ENCODE measurements around the gene PPP2R2C. TPM values are rescaled to one million over a fixed set of nuclear protein-coding genes. Genes with fewer than 3 reads are reported as not detected.

Gene PPP2R2C
- total and polyA plus RNA-seq, 2 donors: 5.4 to 6.4 TPM

DNA sequence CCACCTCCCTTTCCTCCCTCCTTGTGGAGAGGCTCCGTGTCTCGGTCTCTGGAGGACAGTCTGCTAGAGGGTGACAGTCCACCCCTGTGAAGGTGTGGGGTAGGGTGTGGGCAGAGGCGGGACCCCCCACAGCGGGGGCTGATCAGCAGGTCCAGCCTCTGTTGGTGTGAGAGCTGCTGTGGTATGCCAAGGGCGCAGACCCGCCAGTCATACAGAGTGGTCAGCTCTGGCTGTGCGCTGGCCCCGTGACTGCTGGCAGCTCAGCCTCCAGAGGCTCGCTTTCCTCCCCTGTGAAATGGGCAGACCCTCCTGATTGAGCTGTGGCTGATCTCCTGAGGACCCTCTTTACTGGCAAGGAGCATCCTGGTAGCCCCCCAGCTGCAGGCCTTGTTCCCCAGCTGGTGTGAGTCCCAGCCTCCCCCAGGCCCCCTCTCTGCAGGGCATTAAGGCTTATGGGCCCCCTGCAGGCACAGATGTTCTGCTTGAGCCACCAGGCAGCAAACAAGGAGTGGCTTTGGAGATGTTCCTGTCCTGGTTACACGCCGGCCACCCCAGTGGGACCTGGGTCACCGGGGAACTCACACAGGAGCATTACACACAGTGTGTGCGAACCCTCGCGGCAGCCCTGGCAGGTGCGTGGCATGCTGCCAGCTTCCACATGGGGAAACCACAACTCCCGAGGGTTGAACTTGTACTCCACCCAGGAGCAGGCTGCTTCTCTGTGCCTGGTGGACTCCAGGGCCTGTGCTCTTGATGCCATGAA is 76.8 kb downstream of the PPP2R2C start:
- peaks cover 0 to 2% of the 10 kb centered on the region in 2 donors for H3K27me3 ChIP-seq (ENCODE audit: control insufficient read depth in 2 of 2, insufficient read depth in 1 of 2, low read length in 1 of 2)
- no peak overlapping the region for H3K4me3 ChIP-seq (ENCODE audit: low read length in 2 of 2)
- WGBS: 53% methylated on average over 17 of the region's 17 CpGs
- no peaks in the 10 kb centered on the region for H3K36me3 ChIP-seq (ENCODE audit: control insufficient read depth in 2 of 2, insufficient read depth in 2 of 2, low read length in 1 of 2)
- no peaks in the 10 kb centered on the region for H3K9me3 ChIP-seq (ENCODE audit: control insufficient read depth in 2 of 2, insufficient read depth in 1 of 2, low read length in 1 of 2)
- no peak overlapping the region for H3K27ac ChIP-seq (ENCODE audit: low read depth in 1 of 2, low read length in 1 of 2)
- DNase-seq (ENCODE audit: low read depth in 6 of 9, low spot score in 9 of 9): no peak
- H3K4me1 ChIP-seq (ENCODE audit: control insufficient read depth in 2 of 2, insufficient read depth in 2 of 2, low read length in 2 of 2): no peaks in the 10 kb centered on the region

DNA sequence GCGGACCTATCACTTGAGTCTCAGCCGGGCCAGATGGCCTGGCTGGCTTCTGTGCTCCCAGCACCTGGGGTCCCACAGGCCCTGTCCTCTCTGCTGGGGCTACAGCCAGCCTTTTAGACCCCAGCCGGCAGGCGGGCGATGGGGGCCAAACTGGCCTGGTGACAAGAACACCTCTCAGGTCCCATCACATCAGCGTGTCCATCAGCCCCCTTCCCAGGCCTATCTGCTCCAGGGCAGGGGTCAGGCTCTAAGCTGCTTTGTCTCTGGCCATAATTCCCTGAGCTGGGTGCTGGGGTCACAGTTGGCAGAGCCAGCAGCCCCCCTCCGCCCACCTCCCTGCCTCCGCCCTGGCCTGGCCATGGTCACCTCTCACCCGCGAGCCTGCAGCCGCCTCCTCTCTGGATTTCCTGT is 77.7 kb downstream of the PPP2R2C start:
- DNase-seq (ENCODE audit: low read depth in 6 of 9, low spot score in 9 of 9): no peak
- peaks cover 0 to 9% of the 10 kb centered on the region in 2 donors for H3K27me3 ChIP-seq (ENCODE audit: control insufficient read depth in 2 of 2, insufficient read depth in 1 of 2, low read length in 1 of 2)
- no peaks in the 10 kb centered on the region for H3K36me3 ChIP-seq (ENCODE audit: control insufficient read depth in 2 of 2, insufficient read depth in 2 of 2, low read length in 1 of 2)
- no peaks in the 10 kb centered on the region for H3K9me3 ChIP-seq (ENCODE audit: control insufficient read depth in 2 of 2, insufficient read depth in 1 of 2, low read length in 1 of 2)
- WGBS: 95% methylated on average over 11 of the region's 11 CpGs
- H3K4me3 ChIP-seq (ENCODE audit: low read length in 2 of 2): no peak overlapping the region
- H3K27ac ChIP-seq (ENCODE audit: low read depth in 1 of 2, low read length in 1 of 2): no peak overlapping the region
- H3K4me1 ChIP-seq (ENCODE audit: control insufficient read depth in 2 of 2, insufficient read depth in 2 of 2, low read length in 2 of 2): no peaks in the 10 kb centered on the region

DNA sequence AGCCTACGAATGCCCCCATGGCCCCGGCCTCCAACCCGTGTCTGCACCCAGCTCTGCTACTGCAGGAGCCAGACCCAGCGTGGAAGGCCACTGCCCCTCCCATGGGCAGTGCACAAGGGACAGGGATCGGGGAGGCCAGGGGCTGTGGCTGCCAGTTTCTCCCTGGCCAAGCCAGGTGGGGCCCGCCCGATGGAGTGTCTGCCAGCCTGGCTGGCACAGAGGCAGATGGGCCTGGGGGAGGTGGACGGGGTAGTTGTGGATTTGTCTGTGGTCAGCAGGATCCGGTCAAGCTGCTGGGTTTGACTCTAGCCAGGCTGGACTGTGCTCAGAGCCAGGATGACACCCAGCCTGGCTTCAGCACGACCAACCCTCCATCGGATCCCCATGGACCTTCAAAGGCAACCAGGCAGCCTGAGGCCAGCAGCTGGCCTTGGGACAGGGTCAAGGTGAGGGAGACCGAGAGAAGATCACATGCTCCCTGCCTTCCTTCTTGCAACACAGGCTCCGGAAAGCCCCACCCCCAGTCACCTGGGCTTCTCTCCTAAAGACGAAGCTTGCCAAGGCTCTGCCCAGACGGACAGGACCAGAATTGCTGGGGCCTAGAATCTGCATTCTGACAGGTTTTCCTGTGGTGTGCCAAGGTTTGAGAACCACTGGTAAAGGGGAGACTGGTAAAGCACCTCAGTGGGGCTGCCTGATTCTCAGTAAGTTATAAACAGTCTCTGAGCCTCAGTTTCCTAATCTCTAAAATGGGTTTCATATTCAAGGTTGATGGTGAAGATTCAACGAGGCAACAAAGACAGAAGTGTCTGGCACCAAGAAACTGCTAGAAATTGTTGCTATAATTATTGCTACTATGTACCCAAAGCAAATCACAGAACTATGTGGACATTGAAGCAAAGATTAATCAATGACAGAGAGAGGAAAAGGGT is 78.6 kb downstream of the PPP2R2C start:
- Histone ChIP-seq H3K27me3 (ENCODE audit: control insufficient read depth in 2 of 2, insufficient read depth in 1 of 2, low read length in 1 of 2) (peaks cover 0 to 9% of the 10 kb centered on the region in 2 donors), H3K4me1 (ENCODE audit: control insufficient read depth in 2 of 2, insufficient read depth in 2 of 2, low read length in 2 of 2) (no peaks in the 10 kb centered on the region), H3K4me3 (ENCODE audit: low read length in 2 of 2) (no peak overlapping the region), H3K36me3 (ENCODE audit: control insufficient read depth in 2 of 2, insufficient read depth in 2 of 2, low read length in 1 of 2) (no peaks in the 10 kb centered on the region), H3K9me3 (ENCODE audit: control insufficient read depth in 2 of 2, insufficient read depth in 1 of 2, low read length in 1 of 2) (no peaks in the 10 kb centered on the region), H3K27ac (ENCODE audit: low read depth in 1 of 2, low read length in 1 of 2) (no peak overlapping the region)
- 91% methylated on average over 16 of the region's 16 CpGs for WGBS
- DNase-seq (ENCODE audit: low read depth in 6 of 9, low spot score in 9 of 9): no peak

DNA sequence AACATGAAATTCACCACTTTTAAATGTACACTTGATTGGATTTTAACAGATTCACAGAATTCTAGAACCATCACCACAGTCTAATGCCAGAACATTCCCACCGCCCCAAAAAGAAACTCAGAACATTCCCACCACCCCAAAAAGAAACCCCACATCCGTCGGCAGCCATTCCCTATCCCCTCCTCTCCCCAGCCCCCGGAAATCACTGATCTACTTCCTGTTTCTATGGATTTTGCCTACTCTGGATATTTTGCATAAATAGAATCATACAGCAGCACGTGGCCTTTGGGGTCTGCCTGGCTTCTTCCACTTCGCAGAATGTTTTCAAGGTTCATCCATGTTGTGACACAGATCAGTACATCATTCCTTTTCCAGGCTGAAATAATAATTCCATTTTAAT is 79.3 kb downstream of the PPP2R2C start:
- Histone ChIP-seq H3K36me3 (ENCODE audit: control insufficient read depth in 2 of 2, insufficient read depth in 2 of 2, low read length in 1 of 2) (no peaks in the 10 kb centered on the region), H3K4me1 (ENCODE audit: control insufficient read depth in 2 of 2, insufficient read depth in 2 of 2, low read length in 2 of 2) (no peaks in the 10 kb centered on the region), H3K9me3 (ENCODE audit: control insufficient read depth in 2 of 2, insufficient read depth in 1 of 2, low read length in 1 of 2) (no peaks in the 10 kb centered on the region), H3K27me3 (ENCODE audit: control insufficient read depth in 2 of 2, insufficient read depth in 1 of 2, low read length in 1 of 2) (peaks cover 0 to 9% of the 10 kb centered on the region in 2 donors), H3K27ac (ENCODE audit: low read depth in 1 of 2, low read length in 1 of 2) (no peak overlapping the region), H3K4me3 (ENCODE audit: low read length in 2 of 2) (no peak overlapping the region)
- DNase-seq (ENCODE audit: low read depth in 6 of 9, low spot score in 9 of 9): no peak
- WGBS: 70% methylated on average over 6 of the region's 6 CpGs

DNA sequence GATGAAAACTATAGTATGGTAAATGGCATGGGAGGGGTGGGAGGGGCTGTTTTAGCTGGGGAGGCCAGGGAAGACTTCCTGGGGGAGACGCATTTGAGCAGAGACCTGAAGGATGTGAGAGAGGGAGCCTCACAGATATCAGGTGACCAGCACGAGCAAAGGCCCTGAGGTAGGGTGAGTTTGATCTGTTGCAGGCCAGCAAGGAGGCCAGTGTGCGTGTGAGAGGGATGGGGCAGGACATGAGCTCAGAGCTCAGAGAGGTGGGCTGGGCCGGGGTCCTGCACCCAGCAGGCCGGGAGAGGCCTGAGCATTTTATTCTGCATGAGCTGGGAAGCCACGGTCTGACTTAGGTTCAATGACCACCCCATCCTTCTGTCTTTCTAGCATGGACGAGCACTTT is 80.0 kb downstream of the PPP2R2C start:
- peaks cover 0 to 9% of the 10 kb centered on the region in 2 donors for H3K27me3 ChIP-seq (ENCODE audit: control insufficient read depth in 2 of 2, insufficient read depth in 1 of 2, low read length in 1 of 2)

DNA sequence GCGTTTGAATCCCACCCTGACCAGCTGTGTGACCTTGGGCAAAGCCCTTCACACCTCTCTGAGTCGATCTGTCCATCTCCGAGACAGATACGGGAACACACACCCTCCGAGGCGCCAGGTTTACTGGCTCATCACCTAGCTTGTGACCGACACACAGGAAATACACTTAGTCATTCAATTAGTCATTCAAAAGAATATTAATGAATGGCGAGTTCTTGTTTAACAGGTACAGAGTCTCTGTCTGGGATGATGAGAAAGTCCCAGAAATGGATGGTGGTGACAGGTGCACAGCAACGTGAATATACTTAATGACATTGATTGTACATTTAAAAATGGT is 80.6 kb downstream of the PPP2R2C start:
- H3K27me3 ChIP-seq (ENCODE audit: control insufficient read depth in 2 of 2, insufficient read depth in 1 of 2, low read length in 1 of 2): peaks cover 0 to 9% of the 10 kb centered on the region in 2 donors
- 88% methylated on average over 9 of the region's 9 CpGs for WGBS
- no peaks in the 10 kb centered on the region for H3K4me1 ChIP-seq (ENCODE audit: control insufficient read depth in 2 of 2, insufficient read depth in 2 of 2, low read length in 2 of 2)
- H3K4me3 ChIP-seq (ENCODE audit: low read length in 2 of 2): no peak overlapping the region
- no peak for DNase-seq (ENCODE audit: low read depth in 6 of 9, low spot score in 9 of 9)
- no peaks in the 10 kb centered on the region for H3K36me3 ChIP-seq (ENCODE audit: control insufficient read depth in 2 of 2, insufficient read depth in 2 of 2, low read length in 1 of 2)
- H3K9me3 ChIP-seq (ENCODE audit: control insufficient read depth in 2 of 2, insufficient read depth in 1 of 2, low read length in 1 of 2): no peaks in the 10 kb centered on the region
- H3K27ac ChIP-seq (ENCODE audit: low read depth in 1 of 2, low read length in 1 of 2): no peak overlapping the region

More for the DNA sequence above, 80.0 kb downstream of the PPP2R2C start:
- H3K27ac ChIP-seq (ENCODE audit: low read depth in 1 of 2, low read length in 1 of 2): no peak overlapping the region
- H3K4me1 ChIP-seq (ENCODE audit: control insufficient read depth in 2 of 2, insufficient read depth in 2 of 2, low read length in 2 of 2): no peaks in the 10 kb centered on the region
- no peaks in the 10 kb centered on the region for H3K36me3 ChIP-seq (ENCODE audit: control insufficient read depth in 2 of 2, insufficient read depth in 2 of 2, low read length in 1 of 2)
- DNase-seq (ENCODE audit: low read depth in 6 of 9, low spot score in 9 of 9): no peak
- H3K9me3 ChIP-seq (ENCODE audit: control insufficient read depth in 2 of 2, insufficient read depth in 1 of 2, low read length in 1 of 2): no peaks in the 10 kb centered on the region
- WGBS: 93% methylated on average over 7 of the region's 7 CpGs
- H3K4me3 ChIP-seq (ENCODE audit: low read length in 2 of 2): no peak overlapping the region

DNA sequence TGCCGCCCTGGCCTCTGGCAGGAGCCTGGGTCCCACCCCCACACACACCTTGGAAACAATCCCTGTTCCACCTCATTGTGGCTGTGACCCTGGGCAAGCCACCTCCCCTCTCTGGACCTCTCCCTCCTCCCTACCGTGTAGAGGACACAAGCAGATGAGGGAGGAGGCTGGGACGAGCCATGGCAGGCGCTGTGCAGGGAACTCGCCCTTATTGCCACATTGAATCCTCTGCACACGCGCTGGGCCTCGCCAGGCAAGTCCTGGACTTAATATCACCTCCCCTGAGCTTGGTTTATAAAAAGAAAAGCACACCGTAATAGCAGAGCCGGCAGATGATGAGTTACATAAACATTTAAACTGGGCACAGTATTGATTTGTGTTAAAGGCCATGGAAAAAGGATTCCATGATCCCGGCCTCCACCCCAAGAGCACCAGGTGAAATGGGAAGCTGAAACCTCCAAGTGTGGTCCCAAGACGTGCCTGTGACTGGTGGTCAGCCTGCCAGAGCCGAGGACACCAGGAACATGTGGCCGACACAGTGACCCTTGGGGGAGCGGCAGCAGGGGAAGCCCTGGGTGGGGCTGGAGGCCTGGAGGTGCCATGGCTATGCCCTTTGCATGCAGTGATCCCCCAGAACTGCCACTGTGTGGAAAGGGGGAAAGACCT is 81.1 kb downstream of the PPP2R2C start:
- H3K27me3 ChIP-seq (ENCODE audit: control insufficient read depth in 2 of 2, insufficient read depth in 1 of 2, low read length in 1 of 2): peaks cover 0 to 9% of the 10 kb centered on the region in 2 donors
- no peak for DNase-seq (ENCODE audit: low read depth in 6 of 9, low spot score in 9 of 9)
- no peak overlapping the region for H3K27ac ChIP-seq (ENCODE audit: low read depth in 1 of 2, low read length in 1 of 2)
- 77% methylated on average over 15 of the region's 15 CpGs for WGBS
- no peaks in the 10 kb centered on the region for H3K4me1 ChIP-seq (ENCODE audit: control insufficient read depth in 2 of 2, insufficient read depth in 2 of 2, low read length in 2 of 2)
- no peak overlapping the region for H3K4me3 ChIP-seq (ENCODE audit: low read length in 2 of 2)
- H3K9me3 ChIP-seq (ENCODE audit: control insufficient read depth in 2 of 2, insufficient read depth in 1 of 2, low read length in 1 of 2): no peaks in the 10 kb centered on the region
- no peaks in the 10 kb centered on the region for H3K36me3 ChIP-seq (ENCODE audit: control insufficient read depth in 2 of 2, insufficient read depth in 2 of 2, low read length in 1 of 2)

DNA sequence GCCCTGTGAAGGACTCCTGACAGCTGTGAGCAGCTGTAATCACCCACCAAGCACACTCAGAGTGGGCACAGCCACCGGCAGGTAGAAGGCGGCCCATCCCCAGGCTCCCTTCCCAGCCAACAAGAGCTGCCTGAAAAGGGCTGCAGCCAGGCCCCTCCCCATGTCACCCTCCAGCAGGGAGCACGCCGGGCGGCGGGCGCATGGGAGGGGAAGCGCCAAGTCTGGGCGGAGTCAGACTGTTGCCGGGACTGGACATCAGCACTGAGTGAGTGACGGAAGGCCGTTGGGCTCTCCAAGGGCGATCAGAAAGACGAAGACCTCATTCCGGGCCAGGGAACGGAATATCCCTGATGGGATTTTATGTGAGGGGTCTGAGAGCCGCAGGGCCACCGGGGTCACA is 82.1 kb downstream of the PPP2R2C start:
- Histone ChIP-seq H3K27me3 (ENCODE audit: control insufficient read depth in 2 of 2, insufficient read depth in 1 of 2, low read length in 1 of 2) (peaks cover 0 to 9% of the 10 kb centered on the region in 2 donors), H3K27ac (ENCODE audit: low read depth in 1 of 2, low read length in 1 of 2) (no peak overlapping the region), H3K4me1 (ENCODE audit: control insufficient read depth in 2 of 2, insufficient read depth in 2 of 2, low read length in 2 of 2) (no peaks in the 10 kb centered on the region), H3K9me3 (ENCODE audit: control insufficient read depth in 2 of 2, insufficient read depth in 1 of 2, low read length in 1 of 2) (no peaks in the 10 kb centered on the region), H3K36me3 (ENCODE audit: control insufficient read depth in 2 of 2, insufficient read depth in 2 of 2, low read length in 1 of 2) (no peaks in the 10 kb centered on the region), H3K4me3 (ENCODE audit: low read length in 2 of 2) (no peak overlapping the region)
- DNase-seq (ENCODE audit: low read depth in 6 of 9, low spot score in 9 of 9): no peak
- WGBS: 40% methylated on average over 18 of the region's 18 CpGs

Measured in thymus (tissue), 11 donors.